K562 (cell line): ENCODE measurements around the gene RERE. TPM values are rescaled to one million over a fixed set of nuclear protein-coding genes. Genes with fewer than 3 reads are reported as not detected.

ENCODE experiments used
- ATAC-seq: fragments of 200-7000 bp; cut with Tn5 transposase; 3 replicates; pipeline ENCODE4 v1.9.1; 2020; ENCODE audit warnings: moderate library complexity
- BruUV-seq: library from RNA; stranded (reverse); fragments of 400-500 nt; replicated peaks from 2 replicates; lab custom pipeline; 2021; lab: Mats Ljungman, UMichigan
- CTCF ChIA-PET: fragments of 300-600 bp; formaldehyde crosslinking; extraction: SDS; loops from one replicate; lab custom pipeline; 2021; ENCODE audit warnings: low intra/inter-chr PET ratio; lab: Yijun Ruan, JAX
- POLR2A ChIA-PET: fragments of 300-600, 350-650 bp; sonication (Branson Sonifier 250); formaldehyde crosslinking; extraction: SDS; loops from one replicate; lab custom pipeline; 2021; ENCODE audit warnings: antibody characterized with exemption, inconsistent platforms; lab: Yijun Ruan, JAX
- DNase-seq, 4 experiments: peaks; one replicate each; pipeline versions ENCODE4 v3.0.0 to v3.0.0-alpha.2; 2011 to 2018; ENCODE audit warnings: low spot score in 3 of 4, mixed read lengths in 3 of 4; ENCODE audit errors: extremely low read depth in 1 of 4
- FAIRE-seq: peaks from 2 replicates; lab custom pipeline; 2011; peaks lifted over from hg19 to GRCh38; lab: Jason Lieb, UNC
- H2AFZ ChIP-seq: 2 replicates; pipeline ENCODE4 v1.6.0; 2011; ENCODE audit warnings: low read depth, low read length, control low read depth, inconsistent platforms
- H3K27ac ChIP-seq: fragments of 200-600 bp; 3 replicates; pipeline ENCODE4 v1.8.0; 2011; ENCODE audit warnings: low read depth, mild to moderate bottlenecking, control low read depth, inconsistent platforms, low read length, moderate library complexity, mixed read lengths; ENCODE audit errors: extremely low read depth
- H3K27me3 ChIP-seq, 2 experiments: fragments of 300-600 bp in 1 of 2; 2 replicates in 1 of 2; 3 replicates in 1 of 2; pipeline versions ENCODE4 v1.6.0 to v1.8.0; 2011; ENCODE audit warnings: inconsistent platforms in 2 of 2, low read length in 2 of 2, mild to moderate bottlenecking in 1 of 2, mixed read lengths in 1 of 2, moderate library complexity in 1 of 2; ENCODE audit not compliant: control insufficient read depth in 2 of 2, insufficient read depth in 2 of 2
- H3K36me3 ChIP-seq: fragments of 300-600 bp; 3 replicates; pipeline ENCODE4 v1.8.0; 2011; ENCODE audit warnings: mild to moderate bottlenecking, low read length, inconsistent platforms; ENCODE audit not compliant: control insufficient read depth, insufficient read depth
- H3K4me1 ChIP-seq, 2 experiments: fragments of 200-600 bp in 1 of 2; replicated peaks in 1 of 2; 2 replicates in 1 of 2; 3 replicates in 1 of 2; pipeline versions ENCODE4 v1.5.1 to v1.8.0; 2011; ENCODE audit warnings: inconsistent platforms in 2 of 2, low read length in 2 of 2, mild to moderate bottlenecking in 1 of 2, mixed read lengths in 1 of 2, moderate library complexity in 1 of 2; ENCODE audit not compliant: control insufficient read depth in 2 of 2, insufficient read depth in 2 of 2
- H3K4me2 ChIP-seq: 2 replicates; pipeline ENCODE4 v1.6.1; 2011; ENCODE audit warnings: low read length, control low read depth, inconsistent platforms, mixed read lengths; ENCODE audit not compliant: insufficient read depth
- H3K4me3 ChIP-seq: fragments of 200-600 bp; sonication (generic), shearing (Covaris generic); 2 replicates; pipeline ENCODE4 v1.5.1; 2016; ENCODE audit warnings: control low read depth, inconsistent platforms
- H3K79me2 ChIP-seq: fragments of 200-600 bp; 3 replicates; pipeline ENCODE4 v1.8.0; 2011; ENCODE audit warnings: low read length, inconsistent platforms; ENCODE audit not compliant: control insufficient read depth, insufficient read depth
- H3K9ac ChIP-seq, 2 experiments: 2 replicates each; pipeline versions ENCODE4 v1.6.0 to v1.6.1; 2011; ENCODE audit warnings: low read depth in 2 of 2, low read length in 2 of 2, control low read depth in 1 of 2, inconsistent platforms in 1 of 2, mild to moderate bottlenecking in 1 of 2, mixed read lengths in 1 of 2; ENCODE audit not compliant: insufficient read depth in 1 of 2
- H3K9me1 ChIP-seq: one replicate; pipeline ENCODE4 v1.6.0; 2011; ENCODE audit warnings: inconsistent platforms, mild to moderate bottlenecking, low read length, moderate library complexity; ENCODE audit not compliant: control insufficient read depth, insufficient read depth
- H3K9me3 ChIP-seq: replicated peaks from 2 replicates; pipeline ENCODE4 v1.5.1; 2011; ENCODE audit warnings: low read depth, low read length, inconsistent platforms; ENCODE audit not compliant: control insufficient read depth, insufficient read depth
- H4K20me1 ChIP-seq: replicated peaks from 2 replicates; pipeline ENCODE4 v1.6.1; 2011; ENCODE audit warnings: low read length, inconsistent platforms, mixed read lengths; ENCODE audit not compliant: control insufficient read depth, insufficient read depth
- ARID1B ChIP-seq: fragments of 450-650 bp; IDR thresholded peaks from 2 replicates; pipeline ENCODE4 v1.6.1; 2016; ENCODE audit warnings: antibody characterized with exemption, mild to moderate bottlenecking, inconsistent platforms
- CBFA2T3 ChIP-seq: fragments of 450-650 bp; IDR thresholded peaks from 2 replicates; pipeline ENCODE4 v1.6.1; 2017
- CXXC5 ChIP-seq: fragments of 250-450 bp; sonication (Bioruptor Pico); IDR thresholded peaks from 2 replicates; pipeline ENCODE4 v1.8.0; 2022; ENCODE audit warnings: inconsistent platforms, mild to moderate bottlenecking, moderate library complexity
- HEY1 ChIP-seq: fragments of 250-450 bp; sonication (Bioruptor Pico); IDR thresholded peaks from 2 replicates; pipeline ENCODE4 v1.5.0; 2020; ENCODE audit warnings: mild to moderate bottlenecking, moderate library complexity, borderline replicate concordance
- MEIS2 ChIP-seq: fragments of 450-650 bp; IDR thresholded peaks from 2 replicates; pipeline ENCODE4 v1.6.1; 2014; ENCODE audit warnings: mild to moderate bottlenecking; ENCODE audit not compliant: partially characterized antibody
- NFATC3 ChIP-seq: fragments of 450-650 bp; IDR thresholded peaks from 2 replicates; pipeline ENCODE4 v1.6.1; 2017; ENCODE audit warnings: mild to moderate bottlenecking
- NR1H2 ChIP-seq: sonication (generic); formaldehyde crosslinking; IDR thresholded peaks from 2 replicates; pipeline ENCODE4 v1.4.0; 2020; ENCODE audit warnings: mild to moderate bottlenecking, missing genetic modification reagents
- NR2F6 ChIP-seq: fragments of 450-650 bp; formaldehyde crosslinking; IDR thresholded peaks from 2 replicates; pipeline ENCODE4 v1.4.0; 2020; ENCODE audit warnings: mild to moderate bottlenecking
- TAL1 ChIP-seq: fragments of 450-650 bp; IDR thresholded peaks from 2 replicates; pipeline ENCODE4 v1.6.1; 2016; ENCODE audit warnings: mild to moderate bottlenecking
- TCF3 ChIP-seq: sonication (generic); formaldehyde crosslinking; IDR thresholded peaks from 2 replicates; pipeline ENCODE4 v1.4.0; 2020; ENCODE audit warnings: mild to moderate bottlenecking, missing genetic modification reagents
- ZBTB8A ChIP-seq: fragments of 450-650 bp; IDR thresholded peaks from 2 replicates; pipeline ENCODE4 v1.6.1; 2018; ENCODE audit warnings: mild to moderate bottlenecking, moderate library complexity; ENCODE audit not compliant: partially characterized antibody
- WGBS: fragments of 100-300 bp; shearing (Covaris generic); methylation state at CpG from one replicate; pipeline ENCODE4 v1.1.6; 2016; ENCODE audit warnings: low coverage, mixed read lengths; ENCODE audit not compliant: insufficient coverage; ENCODE audit errors: missing lambda C conversion rate; 5-methylcytosine and 5-hydroxymethylcytosine counted together
- in situ Hi-C: fragments of 300-500 bp; cut with MboI; formaldehyde crosslinking; loops from 4 replicates; pipeline ENCODE4 v1.15.0; 2018; ENCODE audit warnings: inconsistent platforms, mixed read lengths
- intact Hi-C: fragments of 100-400 bp; cut with micrococcal nuclease; formaldehyde crosslinking; loops from 2 replicates; pipeline ENCODE4 v1.14.2; 2022
- polyA plus RNA-seq, 8 experiments: library from polyadenylated mRNA; depleted of rRNA in 4 of 8; stranded (reverse) in 5 of 8; unstranded in 3 of 8; fragments of >200 nt; fragmentation: Nextera tagmentation in 2 of 8; fragmentation: Illumina TruSeq in 1 of 8; extraction: Ambion mirVana in 2 of 8; extraction: Trizol in 1 of 8; gene quantifications; 2 replicates each; pipeline versions ENCODE4 v1.2.1 to v1.2.3, GENCODE V29; 2011 to 2014; ENCODE audit warnings: inconsistent platforms in 1 of 8, missing spikeins in 1 of 8
- total RNA-seq, 7 experiments: library from RNA; depleted of rRNA in 6 of 7; stranded (reverse); fragments of >200 nt in 6 of 7; fragmentation: Illumina TruSeq in 2 of 7; extraction: Trizol in 2 of 7; gene quantifications; 2 replicates each; pipeline versions ENCODE4 v1.2.1 to v1.2.3, GENCODE V29; 2011 to 2021; ENCODE audit warnings: low replicate concordance in 1 of 7
- TF ChIP-seq, protein P1 (sequence below), 2 experiments: fragments of 450-650 bp; IDR thresholded peaks; 2 replicates each; pipeline ENCODE4 v1.6.1; 2018; ENCODE audit warnings: mild to moderate bottlenecking in 2 of 2, low read depth in 1 of 2; ENCODE audit not compliant: partially characterized antibody in 2 of 2
- TF ChIP-seq, protein P2 (sequence below): IDR thresholded peaks from 2 replicates; pipeline ENCODE4 v1.6.1; 2012; ENCODE audit warnings: low read depth, low read length, improper control_type of control experiment, borderline replicate concordance
- TF ChIP-seq, protein P3 (sequence below): IDR thresholded peaks from 2 replicates; pipeline ENCODE4 v1.6.1; 2011; ENCODE audit not compliant: insufficient read length; ENCODE audit errors: extremely low read depth
- TF ChIP-seq, protein P4 (sequence below): sonication (generic); formaldehyde crosslinking; IDR thresholded peaks from 2 replicates; pipeline ENCODE4 v1.4.0; 2020; ENCODE audit warnings: mild to moderate bottlenecking, missing genetic modification reagents

RERE gene
- total and polyA plus RNA-seq, 9 of the 15 experiments (the other 6 are each of a cell fraction or from before 2014, with no cell fraction given) = 3.0 to 51.5 (median 13.4) TPM

DNA sequence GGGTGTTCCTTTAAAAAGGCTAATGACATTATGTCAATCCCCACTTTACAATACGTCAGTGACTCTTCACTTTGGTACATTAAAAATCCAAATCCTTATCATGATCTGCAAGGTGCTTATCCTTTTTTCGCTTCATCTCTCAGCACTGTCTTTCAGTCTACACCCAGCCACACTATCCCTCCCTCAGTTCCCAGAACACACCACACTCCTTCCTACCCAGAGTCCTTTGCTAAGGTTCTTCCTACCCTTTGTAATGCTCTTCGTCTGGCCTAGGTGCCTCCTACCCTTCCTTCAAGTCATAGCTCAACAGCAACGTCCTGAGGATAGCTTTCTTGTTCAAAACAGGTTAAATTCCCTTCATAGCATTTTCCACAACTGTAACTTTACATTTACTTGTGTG, 152.6 kb downstream of the RERE start:
- 31% methylated on average over 4 of the region's 4 CpGs for WGBS
- H3K9me1 ChIP-seq = peaks cover 5% of the 10 kb centered on the region
- DNase-seq = no peak
- peaks cover 44% of the 10 kb centered on the region for H4K20me1 ChIP-seq
- intact Hi-C loops (no loop called here), in situ Hi-C loops (no loop called here)
- no peaks in the 10 kb centered on the region for H3K27me3 ChIP-seq
- H3K9me3 ChIP-seq = no peaks in the 10 kb centered on the region
- no peak for FAIRE-seq
- H2AFZ ChIP-seq = no peak overlapping the region
- peaks cover 94% of the 10 kb centered on the region for H3K79me2 ChIP-seq
- no TSS peak for BruUV-seq
- H3K4me1 ChIP-seq = peaks cover 8 to 68% of the 10 kb centered on the region in 2 experiments; a peak in 4 of 5 replicates
- peak; percentile 35; the same call in 2 of the 3 replicates for ATAC-seq
- H3K36me3 ChIP-seq = no peaks in the 10 kb centered on the region
- H3K9ac ChIP-seq = no peak overlapping the region
- H3K4me2 ChIP-seq = no peak overlapping the region
- H3K4me3 ChIP-seq = no peak overlapping the region
- ChIA-PET POLR2A (no interaction called here), CTCF (no interaction called here)
- no peak overlapping the region for H3K27ac ChIP-seq
- no peak for TF ChIP-seq NR2F6 (CRISPR knock-in tag)
- TF ChIP-seq NFATC3 = no peak
- peak; percentile 23; the same call in 1 of the 2 replicates for TF ChIP-seq CBFA2T3
- TF ChIP-seq TCF3 (CRISPR knock-in tag) = peak; percentile 25; the same call in 1 of the 2 replicates
- TF ChIP-seq, protein P1, sequence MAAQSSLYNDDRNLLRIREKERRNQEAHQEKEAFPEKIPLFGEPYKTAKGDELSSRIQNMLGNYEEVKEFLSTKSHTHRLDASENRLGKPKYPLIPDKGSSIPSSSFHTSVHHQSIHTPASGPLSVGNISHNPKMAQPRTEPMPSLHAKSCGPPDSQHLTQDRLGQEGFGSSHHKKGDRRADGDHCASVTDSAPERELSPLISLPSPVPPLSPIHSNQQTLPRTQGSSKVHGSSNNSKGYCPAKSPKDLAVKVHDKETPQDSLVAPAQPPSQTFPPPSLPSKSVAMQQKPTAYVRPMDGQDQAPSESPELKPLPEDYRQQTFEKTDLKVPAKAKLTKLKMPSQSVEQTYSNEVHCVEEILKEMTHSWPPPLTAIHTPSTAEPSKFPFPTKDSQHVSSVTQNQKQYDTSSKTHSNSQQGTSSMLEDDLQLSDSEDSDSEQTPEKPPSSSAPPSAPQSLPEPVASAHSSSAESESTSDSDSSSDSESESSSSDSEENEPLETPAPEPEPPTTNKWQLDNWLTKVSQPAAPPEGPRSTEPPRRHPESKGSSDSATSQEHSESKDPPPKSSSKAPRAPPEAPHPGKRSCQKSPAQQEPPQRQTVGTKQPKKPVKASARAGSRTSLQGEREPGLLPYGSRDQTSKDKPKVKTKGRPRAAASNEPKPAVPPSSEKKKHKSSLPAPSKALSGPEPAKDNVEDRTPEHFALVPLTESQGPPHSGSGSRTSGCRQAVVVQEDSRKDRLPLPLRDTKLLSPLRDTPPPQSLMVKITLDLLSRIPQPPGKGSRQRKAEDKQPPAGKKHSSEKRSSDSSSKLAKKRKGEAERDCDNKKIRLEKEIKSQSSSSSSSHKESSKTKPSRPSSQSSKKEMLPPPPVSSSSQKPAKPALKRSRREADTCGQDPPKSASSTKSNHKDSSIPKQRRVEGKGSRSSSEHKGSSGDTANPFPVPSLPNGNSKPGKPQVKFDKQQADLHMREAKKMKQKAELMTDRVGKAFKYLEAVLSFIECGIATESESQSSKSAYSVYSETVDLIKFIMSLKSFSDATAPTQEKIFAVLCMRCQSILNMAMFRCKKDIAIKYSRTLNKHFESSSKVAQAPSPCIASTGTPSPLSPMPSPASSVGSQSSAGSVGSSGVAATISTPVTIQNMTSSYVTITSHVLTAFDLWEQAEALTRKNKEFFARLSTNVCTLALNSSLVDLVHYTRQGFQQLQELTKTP (IDR thresholded peaks at IDR 0.05; ENCODE audit: low read depth in 1 of 2, partially characterized antibody in 2 of 2) = peak in 1 of 2 experiments; percentile 80
- TF ChIP-seq HEY1 (CRISPR knock-in tag) = no peak
- TF ChIP-seq ZBTB8A = no peak
- TF ChIP-seq, protein P2, sequence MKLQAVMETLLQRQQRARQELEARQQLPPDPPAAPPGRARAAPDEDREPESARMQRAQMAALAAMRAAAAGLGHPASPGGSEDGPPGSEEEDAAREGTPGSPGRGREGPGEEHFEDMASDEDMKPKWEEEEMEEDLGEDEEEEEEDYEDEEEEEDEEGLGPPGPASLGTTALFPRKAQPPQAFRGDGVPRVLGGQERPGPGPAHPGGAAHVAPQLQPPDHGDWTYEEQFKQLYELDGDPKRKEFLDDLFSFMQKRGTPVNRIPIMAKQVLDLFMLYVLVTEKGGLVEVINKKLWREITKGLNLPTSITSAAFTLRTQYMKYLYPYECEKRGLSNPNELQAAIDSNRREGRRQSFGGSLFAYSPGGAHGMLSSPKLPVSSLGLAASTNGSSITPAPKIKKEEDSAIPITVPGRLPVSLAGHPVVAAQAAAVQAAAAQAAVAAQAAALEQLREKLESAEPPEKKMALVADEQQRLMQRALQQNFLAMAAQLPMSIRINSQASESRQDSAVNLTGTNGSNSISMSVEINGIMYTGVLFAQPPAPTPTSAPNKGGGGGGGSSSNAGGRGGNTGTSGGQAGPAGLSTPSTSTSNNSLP = 0 out of 2 replicates have a peak, but pooled peaks have one; percentile 16
- TF ChIP-seq, protein P3, sequence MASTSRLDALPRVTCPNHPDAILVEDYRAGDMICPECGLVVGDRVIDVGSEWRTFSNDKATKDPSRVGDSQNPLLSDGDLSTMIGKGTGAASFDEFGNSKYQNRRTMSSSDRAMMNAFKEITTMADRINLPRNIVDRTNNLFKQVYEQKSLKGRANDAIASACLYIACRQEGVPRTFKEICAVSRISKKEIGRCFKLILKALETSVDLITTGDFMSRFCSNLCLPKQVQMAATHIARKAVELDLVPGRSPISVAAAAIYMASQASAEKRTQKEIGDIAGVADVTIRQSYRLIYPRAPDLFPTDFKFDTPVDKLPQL = no peak
- peak; percentile 16; the same call in 1 of the 2 replicates for TF ChIP-seq TAL1
- TF ChIP-seq MEIS2 = peak; percentile 49
- 0 out of 2 replicates have a peak, but pooled peaks have one; percentile 57 for TF ChIP-seq NR1H2 (CRISPR knock-in tag)
- TF ChIP-seq ARID1B = peak; percentile 23; the same call in 1 of the 2 replicates
- TF ChIP-seq CXXC5 (CRISPR knock-in tag) = no peak
- TF ChIP-seq, protein P4, sequence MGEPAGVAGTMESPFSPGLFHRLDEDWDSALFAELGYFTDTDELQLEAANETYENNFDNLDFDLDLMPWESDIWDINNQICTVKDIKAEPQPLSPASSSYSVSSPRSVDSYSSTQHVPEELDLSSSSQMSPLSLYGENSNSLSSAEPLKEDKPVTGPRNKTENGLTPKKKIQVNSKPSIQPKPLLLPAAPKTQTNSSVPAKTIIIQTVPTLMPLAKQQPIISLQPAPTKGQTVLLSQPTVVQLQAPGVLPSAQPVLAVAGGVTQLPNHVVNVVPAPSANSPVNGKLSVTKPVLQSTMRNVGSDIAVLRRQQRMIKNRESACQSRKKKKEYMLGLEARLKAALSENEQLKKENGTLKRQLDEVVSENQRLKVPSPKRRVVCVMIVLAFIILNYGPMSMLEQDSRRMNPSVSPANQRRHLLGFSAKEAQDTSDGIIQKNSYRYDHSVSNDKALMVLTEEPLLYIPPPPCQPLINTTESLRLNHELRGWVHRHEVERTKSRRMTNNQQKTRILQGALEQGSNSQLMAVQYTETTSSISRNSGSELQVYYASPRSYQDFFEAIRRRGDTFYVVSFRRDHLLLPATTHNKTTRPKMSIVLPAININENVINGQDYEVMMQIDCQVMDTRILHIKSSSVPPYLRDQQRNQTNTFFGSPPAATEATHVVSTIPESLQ (CRISPR knock-in tag) = 0 out of 2 replicates have a peak, but pooled peaks have one; percentile 65
